ENCODE measurements around the gene ACHE.
"Not testable (repeated sequence)": the region's sequence is repeated elsewhere in the genome, so short reads cannot be mapped to it uniquely, and the experiment has no call there.

Gene ACHE

GRCh38 chr7:100867040-100867775 is 28.5 kb downstream of the ACHE start, which contains the start of gene TRIP6:
Gene TRIP6, plus strand, starts transcription at chr7:100867387. Its CDS starts 111 bp downstream, at chr7:100867498.
- no peaks in the 10 kb centered on the region for H3K9me3 ChIP-seq (ENCODE audit: control insufficient read depth, insufficient read depth, low read length)
- H3K36me3 ChIP-seq (ENCODE audit: insufficient read depth, low read length), result peaks cover 5% of the 10 kb centered on the region
- H3K4me1 ChIP-seq (ENCODE audit: insufficient read depth, low read length), result no peaks in the 10 kb centered on the region; the same call in 1 of the 2 replicates
- peak within 1 kb of the TSS; percentile 98 for H3K9ac ChIP-seq (ENCODE audit: low read depth, low read length)

DNA sequence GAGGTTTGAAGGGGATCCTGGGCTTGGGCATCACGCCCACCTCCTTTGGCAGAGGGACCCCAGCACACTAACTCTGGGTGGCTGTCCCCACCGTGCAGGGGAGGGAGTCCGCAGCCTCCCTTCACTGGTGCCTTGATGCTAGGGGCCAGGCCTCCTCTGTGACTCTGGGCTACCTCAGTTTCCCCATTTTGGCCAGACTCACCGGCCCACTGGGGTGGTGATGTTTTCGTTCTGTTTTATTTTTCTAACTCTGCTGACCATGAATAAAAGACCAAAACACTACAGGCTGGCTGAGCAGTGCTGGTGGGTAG is 29.0 kb downstream of the ACHE start:
- Histone ChIP-seq H3K9me3 (ENCODE audit: control insufficient read depth, insufficient read depth, low read length) (no peaks in the 10 kb centered on the region), H3K9ac (ENCODE audit: low read depth, low read length) (peak overlapping the region; percentile 98), H3K4me1 (ENCODE audit: insufficient read depth, low read length) (no peaks in the 10 kb centered on the region; the same call in 1 of the 2 replicates), H3K36me3 (ENCODE audit: insufficient read depth, low read length) (peaks cover 5% of the 10 kb centered on the region)

DNA sequence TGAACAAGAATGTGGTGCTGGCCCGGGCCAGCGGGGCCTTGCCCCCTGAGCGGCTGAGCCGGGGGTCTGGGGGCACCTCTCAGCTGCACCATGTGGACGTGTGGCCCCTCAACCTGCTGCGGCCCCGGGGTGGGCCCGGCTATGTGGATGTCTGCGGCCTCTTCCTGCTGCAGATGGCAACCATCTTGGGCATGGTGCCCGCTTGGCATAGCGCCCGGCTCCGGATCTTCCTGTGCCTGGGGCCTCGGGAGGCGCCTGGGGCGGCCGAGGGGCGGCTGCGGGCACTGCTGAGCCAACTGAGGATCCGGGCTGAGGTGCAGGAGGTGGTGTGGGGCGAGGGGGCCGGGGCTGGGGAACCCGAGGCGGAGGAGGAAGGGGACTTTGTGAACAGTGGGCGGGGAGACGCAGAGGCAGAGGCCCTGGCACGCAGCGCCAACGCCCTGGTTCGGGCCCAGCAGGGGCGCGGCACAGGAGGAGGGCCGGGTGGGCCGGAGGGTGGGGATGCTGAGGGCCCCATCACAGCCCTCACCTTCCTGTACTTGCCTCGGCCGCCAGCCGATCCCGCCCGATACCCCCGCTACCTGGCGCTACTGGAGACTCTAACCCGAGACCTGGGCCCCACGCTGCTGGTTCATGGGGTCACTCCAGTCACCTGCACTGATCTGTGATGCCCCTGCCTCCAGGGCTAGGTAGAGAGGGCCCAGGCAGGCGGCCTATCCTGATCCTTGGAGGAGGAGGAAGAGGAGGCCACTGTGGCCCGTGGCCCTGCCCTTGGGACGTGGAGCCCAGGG is 29.6 kb downstream of the ACHE start:
- peak overlapping the region; percentile 98; the same call in 1 of the 2 replicates for H3K9ac ChIP-seq (ENCODE audit: low read depth, low read length)
- no peaks in the 10 kb centered on the region; the same call in 1 of the 2 replicates for H3K4me1 ChIP-seq (ENCODE audit: insufficient read depth, low read length)
- peaks cover 5% of the 10 kb centered on the region for H3K36me3 ChIP-seq (ENCODE audit: insufficient read depth, low read length)
- no peaks in the 10 kb centered on the region for H3K9me3 ChIP-seq (ENCODE audit: control insufficient read depth, insufficient read depth, low read length)

- H3K36me3 ChIP-seq (ENCODE audit: insufficient read depth, low read length), result peaks cover 9% of the 10 kb centered on the region; the same call in 1 of the 2 replicates
- H3K9me3 ChIP-seq (ENCODE audit: control insufficient read depth, insufficient read depth, low read length), result no peaks in the 10 kb centered on the region
- H3K4me1 ChIP-seq (ENCODE audit: insufficient read depth, low read length), result no peaks in the 10 kb centered on the region; the same call in 1 of the 2 replicates
- H3K9ac ChIP-seq (ENCODE audit: low read depth, low read length), result no peak overlapping the region
Measured at GRCh38 chr7:100865372-100865911, 30.2 kb downstream of the ACHE start.

DNA sequence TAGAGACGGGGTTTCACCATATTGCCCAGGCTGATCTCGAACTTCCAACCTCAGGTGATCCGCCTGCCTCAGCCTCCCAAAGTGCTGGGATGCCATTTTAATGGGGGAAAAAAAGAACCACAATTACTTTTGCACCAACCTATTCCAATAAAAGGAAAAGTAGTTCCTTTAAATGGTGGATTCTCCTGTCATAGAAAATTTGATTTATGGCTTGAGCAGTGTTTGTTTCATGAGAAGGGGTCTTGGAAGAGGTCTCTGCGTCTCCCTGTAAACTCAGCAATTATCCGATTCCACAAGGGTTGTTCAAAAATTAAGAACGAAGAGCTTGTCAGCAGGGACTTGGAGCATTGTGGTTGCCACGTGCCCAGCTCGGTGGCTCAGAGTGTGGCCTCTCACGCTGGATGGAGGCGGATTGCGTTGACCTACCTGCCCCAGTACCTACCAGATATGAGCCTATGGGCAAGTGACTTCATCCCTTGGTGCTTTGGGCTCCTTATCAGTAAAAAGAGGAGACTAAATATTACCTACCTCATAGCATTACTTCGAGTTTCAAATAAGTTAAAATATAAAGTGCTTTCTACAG is 31.3 kb downstream of the ACHE start:
- peaks cover 10% of the 10 kb centered on the region; the same call in 1 of the 2 replicates for H3K36me3 ChIP-seq (ENCODE audit: insufficient read depth, low read length)
- no peak overlapping the region for H3K9ac ChIP-seq (ENCODE audit: low read depth, low read length)
- no peaks in the 10 kb centered on the region for H3K9me3 ChIP-seq (ENCODE audit: control insufficient read depth, insufficient read depth, low read length)
- no peaks in the 10 kb centered on the region; the same call in 1 of the 2 replicates for H3K4me1 ChIP-seq (ENCODE audit: insufficient read depth, low read length)

DNA sequence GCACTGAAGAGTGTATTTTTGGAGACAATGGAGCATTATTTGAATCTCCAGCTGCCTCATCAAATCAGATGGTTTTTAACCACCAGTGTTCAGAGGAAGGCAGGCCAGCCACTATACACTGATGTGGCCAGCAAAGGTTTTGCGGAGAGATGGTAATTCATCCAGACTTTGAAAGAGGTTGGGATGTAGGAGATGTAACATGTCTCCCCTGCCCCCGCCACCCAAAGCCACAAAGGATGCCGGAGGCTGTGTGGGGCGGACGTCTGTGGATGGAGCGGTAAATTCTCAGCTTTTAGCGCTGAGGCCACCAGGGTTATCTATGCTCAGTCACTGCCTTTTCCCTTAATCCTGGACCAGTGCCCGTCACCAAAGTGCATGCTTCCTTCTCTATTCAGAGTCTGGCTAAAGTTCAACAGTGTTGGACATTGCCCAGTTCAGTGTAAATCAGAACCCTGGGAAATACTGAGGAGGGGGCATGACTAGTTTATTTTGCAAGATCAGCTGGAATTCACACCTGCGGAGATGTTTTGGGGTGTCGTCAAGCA is 32.2 kb downstream of the ACHE start:
- H3K4me1 ChIP-seq (ENCODE audit: insufficient read depth, low read length), result no peaks in the 10 kb centered on the region; the same call in 1 of the 2 replicates
- H3K9ac ChIP-seq (ENCODE audit: low read depth, low read length), result no peak overlapping the region
- H3K9me3 ChIP-seq (ENCODE audit: control insufficient read depth, insufficient read depth, low read length), result no peaks in the 10 kb centered on the region
- H3K36me3 ChIP-seq (ENCODE audit: insufficient read depth, low read length), result peaks cover 4% of the 10 kb centered on the region; the same call in 1 of the 2 replicates

DNA sequence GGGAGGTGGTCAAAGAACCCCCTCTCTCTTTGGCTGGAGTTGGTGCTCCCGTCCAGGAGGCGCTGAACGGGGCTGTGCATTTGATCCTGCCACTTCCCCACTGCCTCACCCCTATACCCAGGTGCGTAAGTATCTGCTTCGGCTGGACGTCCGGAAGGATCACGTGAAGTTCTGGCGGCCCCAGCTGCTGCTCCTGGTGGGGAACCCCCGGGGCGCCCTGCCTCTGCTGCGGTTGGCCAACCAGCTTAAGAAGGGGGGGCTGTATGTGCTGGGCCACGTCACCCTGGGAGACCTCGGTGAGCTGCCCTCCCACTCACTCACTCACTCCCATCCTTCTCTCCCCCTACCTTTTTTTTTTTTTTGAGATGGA is 34.1 kb downstream of the ACHE start:
- H3K36me3 ChIP-seq (ENCODE audit: insufficient read depth, low read length), result 0 out of 2 replicates have a peak, but pooled peaks cover 4% of the 10 kb centered on the region
- no peak overlapping the region for H3K9ac ChIP-seq (ENCODE audit: low read depth, low read length)

GRCh38 chr7:100860702-100861615 is 34.7 kb downstream of the ACHE start:
- H3K9me3 ChIP-seq (ENCODE audit: control insufficient read depth, insufficient read depth, low read length), result no peaks in the 10 kb centered on the region
- no peaks in the 10 kb centered on the region; the same call in 1 of the 2 replicates for H3K4me1 ChIP-seq (ENCODE audit: insufficient read depth, low read length)
- H3K36me3 ChIP-seq (ENCODE audit: insufficient read depth, low read length), result 0 out of 2 replicates have a peak, but pooled peaks cover 4% of the 10 kb centered on the region
- no peak overlapping the region for H3K9ac ChIP-seq (ENCODE audit: low read depth, low read length)

More for the DNA sequence above, 34.1 kb downstream of the ACHE start:
- Histone ChIP-seq H3K9me3 (ENCODE audit: control insufficient read depth, insufficient read depth, low read length) (no peaks in the 10 kb centered on the region), H3K4me1 (ENCODE audit: insufficient read depth, low read length) (no peaks in the 10 kb centered on the region; the same call in 1 of the 2 replicates)

- no peaks in the 10 kb centered on the region; the same call in 1 of the 2 replicates for H3K4me1 ChIP-seq (ENCODE audit: insufficient read depth, low read length)
- H3K9me3 ChIP-seq (ENCODE audit: control insufficient read depth, insufficient read depth, low read length), result no peaks in the 10 kb centered on the region
- H3K9ac ChIP-seq (ENCODE audit: low read depth, low read length), result no peak overlapping the region
- H3K36me3 ChIP-seq (ENCODE audit: insufficient read depth, low read length), result 0 out of 2 replicates have a peak, but pooled peaks cover 4% of the 10 kb centered on the region
Measured at GRCh38 chr7:100859856-100860255, 35.8 kb downstream of the ACHE start.

DNA sequence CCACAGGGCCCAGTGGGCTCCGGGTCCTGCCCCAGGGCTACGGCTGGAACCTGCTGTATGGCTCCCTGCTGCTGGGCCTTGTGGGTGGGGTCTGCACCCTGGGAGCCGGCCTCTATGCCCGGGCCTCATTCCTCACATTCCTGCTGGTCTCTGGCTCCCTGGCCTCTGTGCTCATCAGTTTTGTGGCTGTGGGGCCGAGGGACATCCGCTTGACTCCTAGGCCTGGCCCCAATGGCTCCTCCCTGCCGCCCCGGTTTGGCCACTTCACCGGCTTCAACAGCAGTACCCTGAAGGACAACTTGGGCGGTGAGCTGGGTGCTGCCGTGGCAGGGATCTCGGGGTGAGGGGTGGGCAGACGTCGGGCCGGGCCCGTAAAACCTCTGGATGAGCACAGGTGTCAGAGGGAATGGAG is 38.8 kb downstream of the ACHE start:
- Histone ChIP-seq H3K36me3 (ENCODE audit: insufficient read depth, low read length) (0 out of 2 replicates have a peak, but pooled peaks cover 4% of the 10 kb centered on the region), H3K4me1 (ENCODE audit: insufficient read depth, low read length) (no peaks in the 10 kb centered on the region; the same call in 1 of the 2 replicates), H3K9ac (ENCODE audit: low read depth, low read length) (no peak overlapping the region), H3K9me3 (ENCODE audit: control insufficient read depth, insufficient read depth, low read length) (no peaks in the 10 kb centered on the region)

DNA sequence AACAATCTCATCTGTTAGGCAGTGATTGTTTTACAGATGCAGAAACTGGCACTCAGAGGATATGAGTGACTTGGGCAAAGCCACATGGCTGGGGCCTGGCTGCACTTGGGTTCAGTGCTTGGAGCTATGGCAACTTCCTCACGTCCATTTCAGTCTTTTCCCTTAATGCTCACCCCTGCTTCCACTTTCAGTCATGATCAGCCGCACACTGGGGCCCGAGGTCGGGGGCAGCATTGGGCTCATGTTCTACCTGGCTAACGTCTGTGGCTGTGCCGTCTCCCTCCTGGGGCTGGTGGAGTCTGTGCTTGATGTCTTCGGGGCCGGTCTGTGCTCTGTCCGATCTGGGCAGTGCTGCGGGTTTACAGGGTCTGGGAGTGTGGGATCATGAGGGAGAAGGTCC is 40.2 kb downstream of the ACHE start:
- Histone ChIP-seq H3K36me3 (ENCODE audit: insufficient read depth, low read length) (0 out of 2 replicates have a peak, but pooled peaks cover 2% of the 10 kb centered on the region), H3K9ac (ENCODE audit: low read depth, low read length) (no peak overlapping the region), H3K4me1 (ENCODE audit: insufficient read depth, low read length) (no peaks in the 10 kb centered on the region; the same call in 1 of the 2 replicates), H3K9me3 (ENCODE audit: control insufficient read depth, insufficient read depth, low read length) (no peaks in the 10 kb centered on the region)

DNA sequence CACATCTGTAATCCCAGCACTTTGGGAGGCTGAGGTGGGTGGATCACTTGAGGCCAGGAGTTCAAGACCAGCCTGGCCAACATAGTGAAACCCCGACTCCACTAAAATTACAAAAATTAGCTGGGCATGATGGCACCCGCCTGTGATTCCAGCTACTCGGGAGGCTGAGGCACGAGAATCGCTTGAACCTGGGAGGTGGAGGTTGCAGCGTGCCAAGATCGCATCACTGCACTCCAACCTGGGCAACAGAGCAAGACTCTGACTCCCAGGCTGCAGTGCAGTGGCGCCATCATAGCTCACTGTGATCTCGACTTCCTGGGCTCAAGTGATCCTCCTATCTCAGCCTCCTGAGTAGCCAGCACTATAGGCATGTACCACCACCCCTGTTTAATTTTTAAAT is 40.8 kb downstream of the ACHE start:
- not testable (repeated sequence) for H3K36me3 ChIP-seq (ENCODE audit: insufficient read depth, low read length); H3K4me1 ChIP-seq (ENCODE audit: insufficient read depth, low read length); H3K9me3 ChIP-seq (ENCODE audit: control insufficient read depth, insufficient read depth, low read length); H3K9ac ChIP-seq (ENCODE audit: low read depth, low read length)
